ENCODE results near the gene UNC13A.

DNA sequence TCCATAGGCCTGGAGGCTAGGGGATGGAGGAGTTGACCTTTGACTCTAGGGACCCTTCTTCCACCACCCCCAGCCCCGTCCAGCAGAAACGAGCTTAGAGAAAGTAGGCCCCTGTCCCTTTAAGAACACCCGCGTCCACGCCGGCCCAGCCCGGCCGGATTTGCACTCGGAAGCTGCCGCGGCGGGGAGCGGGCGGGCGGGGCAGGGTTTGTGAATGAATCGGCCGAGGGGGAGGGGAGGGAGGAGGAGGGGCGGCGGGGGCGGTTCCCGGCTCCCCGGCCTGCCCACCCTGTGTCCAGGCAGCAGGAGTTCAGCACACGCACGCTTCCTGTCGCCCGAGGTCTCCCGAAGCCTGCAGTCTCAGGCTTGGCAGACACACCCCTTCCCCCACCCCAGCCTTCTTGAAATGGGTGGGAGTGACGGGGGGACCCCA, 1.5 kb downstream of the UNC13A start:
- TF ChIP-seq, protein P1, sequence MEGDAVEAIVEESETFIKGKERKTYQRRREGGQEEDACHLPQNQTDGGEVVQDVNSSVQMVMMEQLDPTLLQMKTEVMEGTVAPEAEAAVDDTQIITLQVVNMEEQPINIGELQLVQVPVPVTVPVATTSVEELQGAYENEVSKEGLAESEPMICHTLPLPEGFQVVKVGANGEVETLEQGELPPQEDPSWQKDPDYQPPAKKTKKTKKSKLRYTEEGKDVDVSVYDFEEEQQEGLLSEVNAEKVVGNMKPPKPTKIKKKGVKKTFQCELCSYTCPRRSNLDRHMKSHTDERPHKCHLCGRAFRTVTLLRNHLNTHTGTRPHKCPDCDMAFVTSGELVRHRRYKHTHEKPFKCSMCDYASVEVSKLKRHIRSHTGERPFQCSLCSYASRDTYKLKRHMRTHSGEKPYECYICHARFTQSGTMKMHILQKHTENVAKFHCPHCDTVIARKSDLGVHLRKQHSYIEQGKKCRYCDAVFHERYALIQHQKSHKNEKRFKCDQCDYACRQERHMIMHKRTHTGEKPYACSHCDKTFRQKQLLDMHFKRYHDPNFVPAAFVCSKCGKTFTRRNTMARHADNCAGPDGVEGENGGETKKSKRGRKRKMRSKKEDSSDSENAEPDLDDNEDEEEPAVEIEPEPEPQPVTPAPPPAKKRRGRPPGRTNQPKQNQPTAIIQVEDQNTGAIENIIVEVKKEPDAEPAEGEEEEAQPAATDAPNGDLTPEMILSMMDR (IDR thresholded peaks at IDR 0.05) = no peak
- no peak for TF ChIP-seq POLR2A (IDR thresholded peaks at IDR 0.05)
